ENCODE results near the gene RPP14. TPM values are rescaled to one million over a fixed set of nuclear protein-coding genes. Genes with fewer than 3 reads are reported as not detected.

Gene RPP14
- total RNA-seq, 2 experiments from 2014 or later = 12.8 to 20.3 TPM

Small RNAs within 50 kb of the gene (small RNA-seq; reads per million reads assigned to genes)
- not detected for gene AC098479.1

Other genes with a start within 250 kb of the RPP14 start
- gene DNASE1L3, start 95.3 kb upstream of the RPP14 start, total RNA-seq (2014; rRNA removed; shearing (Covaris generic)) = not detected in 2 replicates
- gene DNASE1L3, start 95.3 kb upstream of the RPP14 start, total RNA-seq (2022) = 0.61 and 1.3 TPM in 2 replicates
- 5.8 TPM in 2 replicates for gene ABHD6, start 68.5 kb upstream of the RPP14 start, total RNA-seq (2014; rRNA removed; shearing (Covaris generic))
- gene ABHD6, start 68.5 kb upstream of the RPP14 start, total RNA-seq (2022) = 8.9 and 10.7 TPM in 2 replicates
- gene HTD2, start 275 bp downstream of the RPP14 start, total RNA-seq (2014; rRNA removed; shearing (Covaris generic)) = 6.4 and 10.0 TPM in 2 replicates
- gene HTD2, start 275 bp downstream of the RPP14 start, total RNA-seq (2022) = 8.0 and 13.0 TPM in 2 replicates
- gene PXK, start 26.6 kb downstream of the RPP14 start, total RNA-seq (2014; rRNA removed; shearing (Covaris generic)) = 51.3 and 68.7 TPM in 2 replicates
- 125 and 146 TPM in 2 replicates for gene PXK, start 26.6 kb downstream of the RPP14 start, total RNA-seq (2022)
- gene PDHB, start 127.6 kb downstream of the RPP14 start, total RNA-seq (2014; rRNA removed; shearing (Covaris generic)) = 60.8 and 76.8 TPM in 2 replicates
- gene PDHB, start 127.6 kb downstream of the RPP14 start, total RNA-seq (2022) = 82.4 and 86.6 TPM in 2 replicates
- 12.6 and 17.1 TPM in 2 replicates for gene KCTD6, start 185.9 kb downstream of the RPP14 start, total RNA-seq (2014; rRNA removed; shearing (Covaris generic))
- gene KCTD6, start 185.9 kb downstream of the RPP14 start, total RNA-seq (2022) = 16.4 and 16.6 TPM in 2 replicates
- gene ACOX2, start 230.9 kb downstream of the RPP14 start, total RNA-seq (2014; rRNA removed; shearing (Covaris generic)) = not detected in 2 replicates
- not detected in 2 replicates for gene ACOX2, start 230.9 kb downstream of the RPP14 start, total RNA-seq (2022)

All from OCI-LY7 (cell line).